ENCODE measurements around the gene CFL1.

Gene CFL1

GRCh38 chr11:65869643-65870306 is 11.8 kb upstream of the CFL1 start:
- no peak for DNase-seq

- DNase-seq = no peak
These were observed 10.9 kb upstream of the CFL1 start for GRCh38 chr11:65868907-65869306.

GRCh38 chr11:65868076-65868667 is 10.2 kb upstream of the CFL1 start:
- DNase-seq = peak; percentile 7 to 39

GRCh38 chr11:65867284-65868071 is 9.5 kb upstream of the CFL1 start:
- no peak for DNase-seq

GRCh38 chr11:65866509-65867283 is 8.7 kb upstream of the CFL1 start:
- no peak for DNase-seq

- DNase-seq = no peak
These were observed 7.7 kb upstream of the CFL1 start for GRCh38 chr11:65865550-65866172.

- DNase-seq = no peak
These were observed 6.9 kb upstream of the CFL1 start for GRCh38 chr11:65864706-65865471.

- DNase-seq = no peak
These were observed 6.1 kb upstream of the CFL1 start for GRCh38 chr11:65863889-65864705.

GRCh38 chr11:65862941-65863888 is 5.2 kb upstream of the CFL1 start:
- DNase-seq = no peak

GRCh38 chr11:65862191-65862735 is 4.3 kb upstream of the CFL1 start:
- DNase-seq = no peak

GRCh38 chr11:65861533-65862183 is 3.7 kb upstream of the CFL1 start:
- DNase-seq = no peak

GRCh38 chr11:65861165-65861505 is 3.2 kb upstream of the CFL1 start:
- no peak for DNase-seq

- DNase-seq = peak; percentile 94 to 95
These were observed 2.5 kb upstream of the CFL1 start, which contains the start of gene MUS81 for GRCh38 chr11:65860278-65861164. Gene MUS81 (plus strand): TSS chr11:65860433. CDS start chr11:65860754, 321 bp downstream.

GRCh38 chr11:65859812-65860277 is 1.9 kb upstream of the CFL1 start:
- no peak for DNase-seq

GRCh38 chr11:65859095-65859811 is 1.3 kb upstream of the CFL1 start:
- peak; percentile 98 for DNase-seq

- DNase-seq = no peak
These were observed 704 bp upstream of the CFL1 start for GRCh38 chr11:65858681-65859087.

- DNase-seq = no peak
These were observed 504 bp downstream of the CFL1 start for GRCh38 chr11:65857500-65857852.

Data from NCI-H524 (cell line).